SK-N-MC (cell line): ENCODE data around the gene PXYLP1.

Source experiments
- EZH2 ChIP-seq: fragments of 200-600 bp; sonication (generic); IDR thresholded peaks from one replicate; pipeline ENCODE4 v1.6.1; 2017; ENCODE audit warnings: antibody characterized with exemption
- FOXP2 ChIP-seq: optimal IDR thresholded peaks from 2 replicates; pipeline ENCODE3; 2011; ENCODE audit warnings: mild to moderate bottlenecking, moderate library complexity; ENCODE audit not compliant: insufficient read depth; ENCODE audit errors: extremely low read length, control extremely low read depth
- POLR2AphosphoS5 ChIP-seq: IDR thresholded peaks from 2 replicates; pipeline ENCODE4 v1.6.1; 2012; ENCODE audit warnings: mild to moderate bottlenecking, low read depth, low read length, borderline replicate concordance

DNA sequence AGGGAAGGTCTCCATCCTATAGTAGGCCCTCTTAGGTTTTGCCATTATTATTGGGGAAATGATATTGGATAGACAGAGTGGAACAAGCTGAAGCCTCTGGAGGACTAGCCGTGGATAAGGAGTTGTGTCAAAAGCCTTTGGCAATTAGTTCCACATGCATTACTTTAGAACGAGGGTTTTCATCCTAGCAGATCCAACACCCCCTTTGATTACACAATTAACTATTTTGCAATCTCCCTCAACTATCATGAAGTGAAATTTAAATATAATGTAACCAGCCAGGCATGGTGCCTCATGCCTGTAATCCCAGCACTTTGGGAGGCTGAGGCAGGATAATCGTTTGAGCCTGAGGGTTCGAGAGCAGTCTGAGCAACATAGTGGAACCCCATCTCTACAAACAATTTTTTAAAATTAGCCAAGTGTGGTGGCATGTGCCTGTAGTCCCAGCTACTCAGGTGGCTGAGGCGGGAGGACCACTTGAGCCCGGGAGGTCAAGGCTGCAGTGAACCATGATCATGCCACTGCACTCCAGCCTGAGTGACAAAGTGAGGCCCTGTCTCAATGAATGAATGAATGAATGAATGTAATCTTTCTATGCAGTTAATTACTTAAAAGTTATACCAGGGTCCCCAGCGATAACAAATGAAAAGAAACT is 56.8 kb downstream of the PXYLP1 start:
- TF ChIP-seq EZH2, result no peak
- no peak for TF ChIP-seq POLR2AphosphoS5
- TF ChIP-seq FOXP2, result no peak
